RWPE2 (cell line): ENCODE results near the gene REXO1.

Experiments
- ATAC-seq: fragments of 200-7000 bp; cut with Tn5 transposase; 3 replicates; pipeline ENCODE4 v1.9.1; 2021; ENCODE audit warnings: low read depth
- DNase-seq: peaks from one replicate; pipeline ENCODE4 v3.0.0-alpha.2; 2020; ENCODE audit warnings: low spot score
- H3K27ac ChIP-seq: fragments of 450-650 bp; 2 replicates; pipeline ENCODE4 v1.5.1; 2017; ENCODE audit warnings: mild to moderate bottlenecking; ENCODE audit not compliant: poor library complexity, severe bottlenecking
- H3K27me3 ChIP-seq: fragments of 250-450 bp; sonication (Bioruptor Pico); 2 replicates; pipeline ENCODE4 v1.5.1; 2021; ENCODE audit warnings: mild to moderate bottlenecking, moderate library complexity; ENCODE audit not compliant: insufficient read depth, poor library complexity, severe bottlenecking
- H3K36me3 ChIP-seq: fragments of 250-450 bp; sonication (Bioruptor Pico); 2 replicates; pipeline ENCODE4 v1.5.1; 2020; ENCODE audit warnings: low read depth, mild to moderate bottlenecking, moderate library complexity
- H3K4me1 ChIP-seq: fragments of 250-450 bp; sonication (Bioruptor Pico); 2 replicates; pipeline ENCODE4 v1.5.1; 2021; ENCODE audit warnings: mild to moderate bottlenecking, moderate library complexity; ENCODE audit not compliant: insufficient read depth, poor library complexity, severe bottlenecking
- H3K4me3 ChIP-seq: fragments of 250-450 bp; sonication (Bioruptor Pico); 2 replicates; pipeline ENCODE4 v1.5.1; 2021; ENCODE audit warnings: mild to moderate bottlenecking, moderate library complexity; ENCODE audit not compliant: severe bottlenecking
- H3K9me3 ChIP-seq: fragments of 250-450 bp; sonication (Bioruptor Pico); 2 replicates; pipeline ENCODE4 v1.5.1; 2021; ENCODE audit warnings: mild to moderate bottlenecking, moderate library complexity; ENCODE audit not compliant: severe bottlenecking
- CTCF ChIP-seq: fragments of 450-650 bp; IDR thresholded peaks from one replicate; pipeline ENCODE4 v1.5.1; 2017; ENCODE audit warnings: mild to moderate bottlenecking, moderate library complexity; ENCODE audit not compliant: poor library complexity, severe bottlenecking

The REXO1 gene

GRCh38 chr19:1767464-1767933 lies 80.8 kb downstream of the REXO1 start:
- Histone ChIP-seq H3K4me1 (no peaks in the 10 kb centered on the region), H3K9me3 (peaks cover 7% of the 10 kb centered on the region), H3K4me3 (no peak overlapping the region), H3K27ac (no peak overlapping the region), H3K36me3 (no peaks in the 10 kb centered on the region), H3K27me3 (peaks cover 57% of the 10 kb centered on the region)
- no peak for ATAC-seq
- peak; percentile 88 for TF ChIP-seq CTCF
- DNase-seq: no peak

- Histone ChIP-seq H3K4me3 (no peak overlapping the region), H3K9me3 (peaks cover 7% of the 10 kb centered on the region), H3K27ac (no peak overlapping the region), H3K36me3 (no peaks in the 10 kb centered on the region), H3K4me1 (no peaks in the 10 kb centered on the region), H3K27me3 (peaks cover 63% of the 10 kb centered on the region)
- DNase-seq (no peak), ATAC-seq (no peak)
- no peak for TF ChIP-seq CTCF
Observed at GRCh38 chr19:1766800-1767352, 81.4 kb downstream of the REXO1 start.

- no peak for TF ChIP-seq CTCF
- Histone ChIP-seq H3K36me3 (no peaks in the 10 kb centered on the region), H3K9me3 (peaks cover 3% of the 10 kb centered on the region), H3K27me3 (peaks cover 71% of the 10 kb centered on the region), H3K27ac (no peak overlapping the region), H3K4me1 (no peaks in the 10 kb centered on the region), H3K4me3 (no peak overlapping the region)
- no peak for DNase-seq
- ATAC-seq: no peak
Observed at GRCh38 chr19:1765904-1766799, 82.1 kb downstream of the REXO1 start.
